KMS-11 (cell line): ENCODE measurements around the gene SCTR.

Source experiments
- H2AFZ ChIP-seq: fragments of 200-600 bp; sonication (generic); 2 replicates; pipeline ENCODE4 v1.6.1; 2016; ENCODE audit warnings: antibody characterized with exemption, mixed run types, low read depth
- H3K27ac ChIP-seq: fragments of 200-600 bp; sonication (generic); 2 replicates; pipeline ENCODE4 v1.6.1; 2016; ENCODE audit warnings: mild to moderate bottlenecking, mixed run types
- H3K27me3 ChIP-seq: fragments of 200-600 bp; sonication (generic); 2 replicates; pipeline ENCODE4 v1.6.1; 2017; ENCODE audit warnings: mild to moderate bottlenecking, low read depth, mixed run types, moderate library complexity; ENCODE audit not compliant: insufficient read depth
- H3K36me3 ChIP-seq: fragments of 200-600 bp; sonication (generic); 2 replicates; pipeline ENCODE4 v1.6.1; 2017; ENCODE audit warnings: mild to moderate bottlenecking, mixed run types; ENCODE audit not compliant: insufficient read depth
- H3K4me1 ChIP-seq: fragments of 200-600 bp; sonication (generic); 2 replicates; pipeline ENCODE4 v1.6.1; 2016; ENCODE audit warnings: mild to moderate bottlenecking, low read depth, mixed run types; ENCODE audit not compliant: poor library complexity, severe bottlenecking
- H3K4me2 ChIP-seq: fragments of 200-600 bp; sonication (generic); 2 replicates; pipeline ENCODE4 v1.7.0; 2016; ENCODE audit warnings: mild to moderate bottlenecking, mixed run types
- H3K4me3 ChIP-seq: fragments of 200-600 bp; sonication (generic); IDR thresholded peaks from 2 replicates; pipeline ENCODE4 v1.6.1; 2017; ENCODE audit warnings: low read depth, low read length, mixed read lengths; ENCODE audit not compliant: insufficient read depth
- H3K79me2 ChIP-seq: fragments of 200-600 bp; sonication (generic); 2 replicates; pipeline ENCODE4 v1.6.1; 2016; ENCODE audit warnings: low read depth, mixed run types; ENCODE audit not compliant: insufficient read depth
- H3K9ac ChIP-seq: fragments of 200-600 bp; sonication (generic); 2 replicates; pipeline ENCODE4 v1.6.1; 2016; ENCODE audit warnings: mild to moderate bottlenecking, mixed run types
- H4K20me1 ChIP-seq: fragments of 200-600 bp; sonication (generic); 2 replicates; pipeline ENCODE4 v1.6.1; 2016; ENCODE audit warnings: mild to moderate bottlenecking, mixed run types; ENCODE audit not compliant: insufficient read depth
- CTCF ChIP-seq: fragments of 200-600 bp; sonication (generic); conservative IDR thresholded peaks from 2 replicates; pipeline ENCODE4 v1.6.1; 2017; ENCODE audit warnings: low read depth, mild to moderate bottlenecking, antibody characterized with exemption, low read length, moderate library complexity, mixed read lengths

Gene SCTR

DNA sequence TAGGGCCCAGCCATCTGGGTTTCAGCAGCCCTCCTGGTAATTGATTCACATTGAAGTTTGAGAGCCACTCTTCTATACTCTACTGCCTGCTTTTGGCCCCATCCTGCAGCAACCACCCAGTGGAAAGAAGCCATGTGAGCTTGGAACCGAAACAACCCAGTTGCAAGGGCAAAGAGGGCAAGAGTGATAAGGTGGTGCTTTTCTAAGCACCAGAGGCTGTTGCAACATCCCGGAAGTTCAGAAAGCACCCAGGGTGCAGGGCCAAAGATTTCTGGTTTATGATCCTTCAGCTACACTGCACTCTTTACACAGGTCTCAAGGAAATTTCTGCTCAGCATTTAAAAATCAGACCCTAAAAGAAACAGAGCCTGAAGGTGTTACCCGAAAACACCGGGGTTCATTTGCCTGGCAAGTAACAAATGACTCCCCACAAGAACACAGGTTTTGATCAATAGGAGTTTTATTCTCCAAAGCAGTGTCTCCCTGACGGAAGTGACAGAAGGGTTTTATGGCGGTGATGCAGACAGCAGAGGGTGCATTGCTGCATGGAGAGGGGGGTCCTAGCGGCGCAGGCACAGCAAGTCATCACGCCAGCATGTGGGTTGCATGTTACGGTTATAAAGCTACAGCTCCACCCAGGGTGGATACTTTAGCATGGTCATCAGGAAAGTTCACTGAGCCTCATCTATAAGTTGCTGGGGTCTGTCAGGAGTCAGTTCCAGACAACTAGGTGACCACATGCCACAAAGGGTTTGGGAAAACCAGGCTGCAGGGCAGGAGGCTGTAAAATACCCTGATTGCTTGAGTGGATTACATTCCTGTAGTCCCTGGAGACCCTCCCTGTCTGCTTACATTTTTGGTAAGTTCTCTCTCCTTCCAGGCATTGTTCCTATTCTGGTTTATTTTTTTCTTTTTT, 121.4 kb downstream of the SCTR start:
- no peak for TF ChIP-seq CTCF
- no peak overlapping the region for H2AFZ ChIP-seq
- H3K27me3 ChIP-seq: no peaks in the 10 kb centered on the region
- no peak overlapping the region for H3K4me2 ChIP-seq
- no peaks in the 10 kb centered on the region for H3K79me2 ChIP-seq
- no peak overlapping the region for H3K4me3 ChIP-seq
- H3K27ac ChIP-seq: no peak overlapping the region
- H3K9ac ChIP-seq: no peak overlapping the region
- peaks cover 2% of the 10 kb centered on the region for H3K4me1 ChIP-seq
- H3K36me3 ChIP-seq: no peaks in the 10 kb centered on the region
- no peaks in the 10 kb centered on the region for H4K20me1 ChIP-seq

DNA sequence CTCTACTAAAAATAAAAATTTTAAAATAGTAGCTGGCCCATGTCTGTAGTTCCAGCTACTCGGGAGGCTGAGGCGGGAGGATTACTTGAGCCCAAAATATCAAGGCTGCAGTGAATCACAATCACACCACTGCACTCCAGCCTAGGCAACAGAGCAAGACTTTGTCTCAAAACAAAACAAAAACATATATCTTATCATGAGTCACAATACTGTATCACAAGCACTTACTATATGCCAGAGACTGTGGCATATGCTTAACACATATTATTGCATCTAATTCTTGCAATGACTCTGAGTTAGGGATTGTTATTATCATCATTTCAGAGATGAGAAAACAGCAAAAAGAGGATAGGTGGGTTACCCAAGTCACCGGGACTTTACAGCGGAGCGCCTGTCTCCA, 122.2 kb downstream of the SCTR start:
- Histone ChIP-seq H3K27ac (no peak overlapping the region), H2AFZ (no peak overlapping the region)

DNA sequence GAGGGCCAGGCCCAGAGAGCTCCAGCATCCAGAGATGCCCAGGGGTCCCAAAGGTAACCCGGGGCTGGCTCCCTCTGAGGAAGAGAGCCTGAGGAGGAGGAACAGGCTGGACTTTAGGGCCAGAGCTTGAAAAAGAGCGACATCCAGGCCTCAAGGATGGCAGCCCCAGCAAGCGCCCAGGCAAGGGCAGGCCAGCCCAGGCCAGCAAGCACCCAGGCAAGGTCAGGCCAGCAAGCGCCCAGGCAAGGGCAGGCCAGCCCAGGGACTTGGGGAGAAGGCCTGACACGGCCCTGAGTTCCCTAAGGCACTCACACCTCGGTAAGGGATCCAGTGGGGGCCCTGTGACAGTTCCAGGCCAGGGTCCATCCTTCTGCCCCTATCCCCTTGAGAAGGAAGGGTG, 127.1 kb downstream of the SCTR start:
- no peak overlapping the region for H2AFZ ChIP-seq
- H3K27ac ChIP-seq: no peak overlapping the region
- H3K4me2 ChIP-seq: no peak overlapping the region
- no peaks in the 10 kb centered on the region for H3K4me1 ChIP-seq
- H3K36me3 ChIP-seq: no peaks in the 10 kb centered on the region
- H3K4me3 ChIP-seq: no peak overlapping the region
- no peak overlapping the region for H3K9ac ChIP-seq
- H3K79me2 ChIP-seq: no peaks in the 10 kb centered on the region
- no peak for TF ChIP-seq CTCF
- no peaks in the 10 kb centered on the region for H3K27me3 ChIP-seq
- H4K20me1 ChIP-seq: no peaks in the 10 kb centered on the region

More for the DNA sequence above, 122.2 kb downstream of the SCTR start:
- no peak overlapping the region for H3K9ac ChIP-seq
- no peaks in the 10 kb centered on the region for H3K36me3 ChIP-seq
- H3K79me2 ChIP-seq: no peaks in the 10 kb centered on the region
- H3K4me2 ChIP-seq: no peak overlapping the region
- no peak overlapping the region for H3K4me3 ChIP-seq
- H3K27me3 ChIP-seq: no peaks in the 10 kb centered on the region
- H3K4me1 ChIP-seq: no peaks in the 10 kb centered on the region
- H4K20me1 ChIP-seq: no peaks in the 10 kb centered on the region
- TF ChIP-seq CTCF: no peak

DNA sequence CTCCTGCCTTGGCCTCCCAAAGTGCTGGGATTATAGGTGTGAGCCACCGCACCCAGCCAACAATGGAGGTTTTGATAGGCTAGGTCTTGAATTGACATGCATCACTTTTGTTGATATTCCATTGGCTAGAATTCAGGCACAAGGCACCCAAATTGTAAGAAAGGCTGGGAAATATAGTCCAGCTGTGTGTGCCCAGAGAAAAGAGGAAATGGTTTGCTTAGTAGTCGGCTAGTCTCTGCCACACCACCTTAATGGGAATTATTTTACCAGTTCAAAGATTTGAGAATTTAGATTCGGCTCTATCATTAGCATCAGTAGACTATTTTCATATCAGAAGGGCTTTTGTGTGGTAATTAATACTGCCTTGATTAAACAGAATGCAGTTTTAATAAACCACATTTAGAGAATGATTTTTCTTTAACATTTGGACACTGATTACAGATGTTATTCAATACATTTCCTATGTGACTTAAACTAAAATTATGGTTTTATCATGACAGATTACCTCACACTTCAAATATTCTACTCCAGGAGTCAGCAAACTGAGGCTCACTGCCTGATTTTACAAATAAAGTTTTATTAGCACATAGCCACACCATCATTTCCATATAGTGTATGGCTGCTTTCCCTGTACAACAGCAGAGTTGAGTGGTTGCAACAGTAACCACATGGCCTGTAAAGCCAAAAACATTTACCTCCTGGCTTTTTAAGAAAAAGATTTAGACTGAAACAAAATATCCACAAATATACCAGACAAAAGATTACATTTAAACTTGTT, 130.1 kb downstream of the SCTR start:
- Histone ChIP-seq H3K4me2 (no peak overlapping the region), H2AFZ (no peak overlapping the region)
- no peak for TF ChIP-seq CTCF

More for the DNA sequence above, 130.1 kb downstream of the SCTR start:
- H3K36me3 ChIP-seq: no peaks in the 10 kb centered on the region
- no peaks in the 10 kb centered on the region for H3K4me1 ChIP-seq
- no peaks in the 10 kb centered on the region for H4K20me1 ChIP-seq
- H3K27me3 ChIP-seq: no peaks in the 10 kb centered on the region
- H3K9ac ChIP-seq: no peak overlapping the region
- H3K4me3 ChIP-seq: no peak overlapping the region
- no peak overlapping the region for H3K27ac ChIP-seq
- no peaks in the 10 kb centered on the region for H3K79me2 ChIP-seq
